Gastroesophageal sphincter (tissue), 4 donors: ENCODE results near the gene DOK1. TPM values are rescaled to one million over a fixed set of nuclear protein-coding genes. Genes with fewer than 3 reads are reported as not detected.

Experiments
- ATAC-seq: fragments of 150-250 bp; one replicate; pipeline ENCODE4 v1.9.1; 2016; ENCODE audit warnings: mild to moderate bottlenecking, moderate library complexity
- H3K27ac ChIP-seq, 4 donors: fragments of 200-600 bp; sonication (generic) in 3 of 4; 1 replicate in 3 of 4; 2 replicates in 1 of 4; pipeline ENCODE4 v1.5.1; 2016 to 2019
- H3K27me3 ChIP-seq: fragments of 200-600 bp; sonication (generic); one replicate; pipeline ENCODE4 v1.5.1; 2019
- H3K36me3 ChIP-seq, 2 donors: fragments of 200-600 bp; sonication (generic); one replicate each; pipeline ENCODE4 v1.5.1; 2019; ENCODE audit warnings: control low read depth in 1 of 2
- H3K4me1 ChIP-seq, 3 donors: fragments of 200-600 bp; sonication (generic); 1 replicate in 2 of 3; 2 replicates in 1 of 3; pipeline ENCODE4 v1.5.1; 2016 to 2019; ENCODE audit warnings: control low read depth in 2 of 3
- H3K4me3 ChIP-seq, 2 donors: fragments of 200-600 bp; sonication (generic); one replicate each; pipeline ENCODE4 v1.5.1; 2019; ENCODE audit warnings: mild to moderate bottlenecking in 1 of 2, moderate library complexity in 1 of 2
- H3K9me3 ChIP-seq, 3 donors: fragments of 200-600 bp; sonication (generic); one replicate each; pipeline ENCODE4 v1.5.1; 2017 to 2019; ENCODE audit warnings: control low read depth in 2 of 3
- CTCF ChIP-seq, 4 experiments: fragments of 200-600 bp in 2 of 4; fragments of 450-650 bp in 2 of 4; sonication (generic) in 1 of 4; IDR thresholded peaks; one replicate each; pipeline ENCODE4 v1.5.1; 2017 to 2019; ENCODE audit warnings: antibody characterized with exemption in 4 of 4, mild to moderate bottlenecking in 2 of 4, moderate library complexity in 2 of 4
- EP300 ChIP-seq: sonication (generic); formaldehyde crosslinking; IDR thresholded peaks from one replicate; pipeline ENCODE4 v1.6.1; 2017; ENCODE audit warnings: antibody characterized with exemption, mild to moderate bottlenecking
- POLR2A ChIP-seq, 2 donors: fragments of 450-650 bp; IDR thresholded peaks; one replicate each; pipeline ENCODE4 v1.6.1; 2017; ENCODE audit warnings: antibody characterized with exemption in 2 of 2, mild to moderate bottlenecking in 2 of 2, moderate library complexity in 1 of 2
- POLR2AphosphoS5 ChIP-seq: sonication (generic); formaldehyde crosslinking; IDR thresholded peaks from one replicate; pipeline ENCODE4 v1.6.1; 2017; ENCODE audit warnings: antibody characterized with exemption
- WGBS, 2 donors: methylation state at CpG; one replicate each; pipeline ENCODE4 v1.1.5; 2018; ENCODE audit warnings: low coverage in 1 of 2; 5-methylcytosine and 5-hydroxymethylcytosine counted together
- total RNA-seq, 4 donors: library from RNA; depleted of rRNA; stranded (reverse); fragments of >200 nt; gene quantifications; one replicate each; pipeline ENCODE4 v1.1.0, GENCODE V29; 2016

DOK1 gene
- total RNA-seq, 4 donors from 2014 or later: 16.3 to 28.8 (median 19.5) TPM

GRCh38 chr2:74562126-74562775 lies 7.7 kb downstream of the DOK1 start:
- Histone ChIP-seq H3K36me3 (no peaks in the 10 kb centered on the region), H3K4me3 (no peak overlapping the region), H3K27ac (no peak overlapping the region), H3K4me1 (no peaks in the 10 kb centered on the region), H3K9me3 (no peaks in the 10 kb centered on the region), H3K27me3 (peaks cover 50% of the 10 kb centered on the region)
- no peak for TF ChIP-seq CTCF (IDR thresholded peaks at IDR 0.05)
- no peak for TF ChIP-seq POLR2A (IDR thresholded peaks at IDR 0.05)
- TF ChIP-seq POLR2AphosphoS5: no peak
- no peak for TF ChIP-seq EP300
- ATAC-seq: no peak
- 67 to 80% methylated on average over 3 to 5 of the region's 7 CpGs for WGBS, 2 donors

- H3K9me3 ChIP-seq: no peaks in the 10 kb centered on the region
- 43 to 65% methylated on average over 5 of the region's 5 CpGs for WGBS, 2 donors
- no peak for ATAC-seq
These were observed 9.7 kb downstream of the DOK1 start for GRCh38 chr2:74564222-74564621.

GRCh38 chr2:74566076-74566753 lies 11.7 kb downstream of the DOK1 start:
- Histone ChIP-seq H3K9me3 (no peaks in the 10 kb centered on the region), H3K36me3 (no peaks in the 10 kb centered on the region), H3K4me1 (no peaks in the 10 kb centered on the region), H3K27ac (no peak overlapping the region), H3K4me3 (no peak overlapping the region), H3K27me3 (peaks cover 47% of the 10 kb centered on the region)
- WGBS, 2 donors: 66% methylated on average over 7 of the region's 7 CpGs
- TF ChIP-seq POLR2A (IDR thresholded peaks at IDR 0.05) (no peak), POLR2AphosphoS5 (no peak), CTCF (IDR thresholded peaks at IDR 0.05) (no peak), EP300 (no peak)
- ATAC-seq: no peak

More at GRCh38 chr2:74564222-74564621, 9.7 kb downstream of the DOK1 start:
- Histone ChIP-seq H3K4me3 (no peak overlapping the region), H3K36me3 (no peaks in the 10 kb centered on the region), H3K4me1 (no peaks in the 10 kb centered on the region), H3K27me3 (peaks cover 61% of the 10 kb centered on the region), H3K27ac (no peak overlapping the region)
- no peak for TF ChIP-seq POLR2A (IDR thresholded peaks at IDR 0.05)
- no peak for TF ChIP-seq EP300
- no peak for TF ChIP-seq POLR2AphosphoS5
- TF ChIP-seq CTCF (IDR thresholded peaks at IDR 0.05): no peak

- no peak for ATAC-seq
- Histone ChIP-seq H3K36me3 (no peaks in the 10 kb centered on the region), H3K27ac (no peak overlapping the region)
These were observed 12.2 kb downstream of the DOK1 start for GRCh38 chr2:74566754-74567085.

More at GRCh38 chr2:74566754-74567085, 12.2 kb downstream of the DOK1 start:
- H3K9me3 ChIP-seq: no peaks in the 10 kb centered on the region
- TF ChIP-seq POLR2AphosphoS5 (no peak), EP300 (no peak), CTCF (IDR thresholded peaks at IDR 0.05) (no peak), POLR2A (IDR thresholded peaks at IDR 0.05) (no peak)
- H3K4me3 ChIP-seq: no peak overlapping the region
- no peaks in the 10 kb centered on the region for H3K4me1 ChIP-seq
- peaks cover 42% of the 10 kb centered on the region for H3K27me3 ChIP-seq
